GM18498 (cell line): ENCODE results near the gene UBE2J2.

Source experiments
- ATAC-seq: cut with Tn5 transposase; IDR thresholded peaks from one replicate; pipeline ENCODE4 v1.9.1; 2021; ENCODE audit warnings: mild to moderate bottlenecking, moderate library complexity; ENCODE audit not compliant: unreplicated experiment

The UBE2J2 gene

DNA sequence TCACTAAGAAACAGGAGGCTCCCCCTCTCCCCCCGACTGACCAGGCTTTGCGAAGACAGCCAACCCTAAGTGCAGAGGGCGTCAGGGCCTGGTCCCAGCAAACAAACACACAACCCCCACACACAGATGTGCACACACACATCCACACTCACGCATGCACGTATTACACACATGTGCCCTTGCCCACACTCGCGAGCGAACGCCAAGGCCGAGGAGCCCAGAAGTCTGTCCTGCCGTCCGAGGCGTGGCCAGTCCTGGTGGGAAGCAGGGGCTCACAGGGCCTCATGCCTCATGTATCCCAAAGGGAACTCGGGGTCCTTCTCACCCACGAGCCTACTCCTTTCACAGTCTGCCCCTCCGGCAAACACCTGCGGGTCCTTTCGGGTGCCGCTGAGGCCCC is 43.9 kb downstream of the UBE2J2 start:
- ATAC-seq: no peak

GRCh38 chr1:1228596-1229321 is 44.9 kb downstream of the UBE2J2 start:
- ATAC-seq: no peak

- ATAC-seq: no peak
Observed at GRCh38 chr1:1228187-1228586, 45.5 kb downstream of the UBE2J2 start.

DNA sequence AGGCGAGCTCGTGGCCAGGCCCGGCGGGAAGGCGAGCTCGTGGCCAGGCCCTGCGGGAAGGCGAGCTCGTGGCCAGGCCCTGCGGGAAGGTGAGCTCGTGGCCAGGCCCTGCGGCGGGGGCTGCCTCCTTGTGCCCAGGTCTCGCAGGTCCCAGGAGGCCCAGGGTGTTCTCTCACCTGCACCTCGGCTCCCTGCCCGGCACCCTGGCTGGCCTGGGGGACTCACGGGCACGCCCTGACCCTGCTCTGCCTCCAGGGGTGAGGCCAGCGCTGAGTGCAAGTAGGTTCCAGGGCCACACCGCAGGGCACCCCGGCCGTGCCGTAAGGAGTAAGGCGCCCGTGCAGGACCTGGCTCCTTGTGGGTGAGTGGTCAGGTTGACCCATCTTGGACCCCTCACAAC is 46.3 kb downstream of the UBE2J2 start:
- ATAC-seq: no peak

DNA sequence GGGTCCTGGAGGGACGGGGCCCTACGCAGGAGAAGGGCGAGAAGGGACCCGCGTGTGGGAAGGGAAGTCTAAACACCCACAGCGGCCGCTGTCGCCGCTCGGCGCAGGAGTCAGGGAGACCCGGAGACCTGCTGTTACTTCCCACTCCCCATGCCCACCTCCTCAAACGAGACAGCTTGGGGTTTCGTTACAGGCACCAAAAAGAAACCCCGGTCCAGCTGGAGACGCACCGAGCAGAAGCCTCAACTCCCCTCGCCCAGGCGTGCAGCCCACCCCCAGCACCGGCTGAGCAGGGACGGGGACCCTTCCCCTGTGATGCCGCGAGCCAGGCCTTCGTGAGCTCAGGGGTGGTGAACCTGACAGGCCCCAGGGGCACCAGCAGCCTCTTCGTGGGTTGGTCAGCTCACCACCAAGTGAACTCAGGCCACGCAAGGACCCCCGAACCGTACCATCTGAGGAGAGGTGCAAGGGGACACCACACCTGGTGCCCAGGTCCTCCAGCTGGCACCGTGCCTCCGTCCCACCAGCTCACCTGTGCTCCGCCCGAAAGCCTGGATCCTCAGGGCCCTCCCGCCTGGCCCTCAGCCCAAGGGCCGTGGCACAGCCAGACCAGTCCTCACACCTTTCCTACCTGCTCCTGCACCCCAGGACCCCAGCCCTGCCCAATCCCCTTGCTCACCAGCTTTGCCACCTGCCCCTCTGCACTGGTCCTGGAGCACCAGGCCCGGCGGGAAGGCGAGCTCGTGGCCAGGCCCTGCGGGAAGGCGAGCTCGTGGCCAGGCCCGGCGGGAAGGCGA is 46.9 kb downstream of the UBE2J2 start:
- no peak for ATAC-seq

- ATAC-seq: no peak
Observed at GRCh38 chr1:1225913-1226312, 47.7 kb downstream of the UBE2J2 start.

- no peak for ATAC-seq
Observed at GRCh38 chr1:1225238-1225845, 48.3 kb downstream of the UBE2J2 start.

- no peak for ATAC-seq
Observed at GRCh38 chr1:1223891-1224290, 49.8 kb downstream of the UBE2J2 start.

- no peak for ATAC-seq
Observed at GRCh38 chr1:1223321-1223720, 50.3 kb downstream of the UBE2J2 start.

- ATAC-seq: no peak
Observed at GRCh38 chr1:1222575-1223225, 51.0 kb downstream of the UBE2J2 start.

DNA sequence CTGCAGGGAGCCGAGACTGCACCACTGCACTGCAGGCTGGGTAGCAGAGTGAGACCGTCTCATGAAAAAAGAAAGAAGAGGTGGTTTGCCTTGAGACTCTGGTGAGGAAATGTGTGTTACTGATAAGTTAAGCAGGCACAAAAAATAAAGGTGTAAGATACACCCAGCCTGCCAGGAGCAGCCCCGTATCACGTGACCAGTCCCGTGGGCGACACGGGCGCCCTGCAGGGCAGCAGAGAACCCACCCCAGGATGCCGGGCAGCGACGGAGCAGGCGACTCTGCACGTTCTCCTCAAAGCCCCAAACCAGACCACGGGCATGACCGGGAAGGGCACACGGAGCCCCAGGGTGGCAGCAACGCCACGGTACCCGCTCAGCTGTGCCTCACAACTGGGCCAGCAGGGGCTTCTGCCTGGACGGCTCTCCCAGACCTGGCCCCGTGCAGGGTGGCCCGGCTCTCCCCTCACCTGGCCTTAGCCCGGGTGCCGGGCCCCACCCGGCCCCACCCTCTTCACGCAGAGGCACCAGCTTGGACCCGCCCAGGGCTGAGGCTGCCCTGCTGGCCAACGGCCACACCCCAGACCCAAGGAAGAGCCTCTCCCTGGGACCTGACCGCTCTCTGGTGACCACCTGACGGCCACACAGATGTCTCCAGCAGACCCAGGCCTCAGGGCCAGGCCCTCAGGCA is 51.6 kb downstream of the UBE2J2 start:
- no peak for ATAC-seq

DNA sequence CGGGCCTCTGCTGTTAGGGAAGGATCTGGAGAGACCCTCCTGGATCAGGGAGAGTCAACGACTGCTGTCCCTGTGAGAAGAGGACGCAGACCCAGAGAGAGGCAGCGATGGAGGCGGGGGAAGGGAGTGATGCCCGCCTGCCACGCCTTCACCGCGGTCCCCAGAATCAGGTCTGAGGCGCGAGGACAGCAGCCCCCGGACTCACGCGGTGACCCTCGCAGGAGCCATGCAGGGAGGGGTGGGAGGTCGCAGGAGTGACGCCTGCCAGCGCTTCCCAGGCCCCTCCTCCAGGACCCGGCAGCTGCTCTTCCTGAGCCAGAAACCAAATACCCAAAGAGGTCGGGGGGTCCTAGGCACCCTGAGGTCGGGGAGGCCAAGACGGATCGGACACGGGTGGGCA is 53.5 kb downstream of the UBE2J2 start:
- no peak for ATAC-seq

- no peak for ATAC-seq
Observed at GRCh38 chr1:1219341-1219740, 54.3 kb downstream of the UBE2J2 start.

DNA sequence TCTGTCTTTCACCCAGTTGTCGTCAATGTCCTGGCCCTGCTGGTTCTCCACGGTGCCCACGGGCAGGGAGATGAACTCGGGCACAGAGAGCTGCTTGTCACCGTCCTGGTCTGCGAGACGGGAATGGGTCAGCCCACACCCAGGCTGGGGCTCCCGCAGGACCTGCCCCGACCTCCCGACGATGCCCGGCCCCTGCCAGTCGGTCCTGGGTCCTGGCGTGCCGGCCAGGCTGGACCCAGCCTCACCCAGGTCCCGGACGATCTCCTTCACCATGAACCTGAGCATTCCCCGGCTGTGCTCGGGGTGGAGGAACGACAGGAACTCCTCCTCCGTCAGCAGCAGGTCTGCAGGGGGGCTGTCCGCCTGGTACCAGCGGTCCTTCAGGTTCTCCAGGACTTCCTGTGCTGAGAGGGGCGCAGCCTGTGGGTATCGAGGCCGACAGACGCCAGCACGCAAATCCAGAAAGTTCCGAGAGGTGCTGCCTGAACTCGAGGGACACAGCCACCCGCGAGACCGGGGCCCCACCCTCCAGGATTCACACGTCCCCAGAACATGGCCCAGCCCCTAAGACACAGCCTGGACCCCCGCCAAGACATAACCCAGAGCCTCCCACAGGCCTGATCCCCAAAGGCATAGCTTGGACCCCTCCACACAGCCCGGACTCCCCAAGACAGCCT is 55.0 kb downstream of the UBE2J2 start:
- ATAC-seq: no peak

GRCh38 chr1:1217621-1218523 is 55.8 kb downstream of the UBE2J2 start:
- ATAC-seq: no peak

GRCh38 chr1:1216770-1217620 is 56.7 kb downstream of the UBE2J2 start:
- no peak for ATAC-seq

DNA sequence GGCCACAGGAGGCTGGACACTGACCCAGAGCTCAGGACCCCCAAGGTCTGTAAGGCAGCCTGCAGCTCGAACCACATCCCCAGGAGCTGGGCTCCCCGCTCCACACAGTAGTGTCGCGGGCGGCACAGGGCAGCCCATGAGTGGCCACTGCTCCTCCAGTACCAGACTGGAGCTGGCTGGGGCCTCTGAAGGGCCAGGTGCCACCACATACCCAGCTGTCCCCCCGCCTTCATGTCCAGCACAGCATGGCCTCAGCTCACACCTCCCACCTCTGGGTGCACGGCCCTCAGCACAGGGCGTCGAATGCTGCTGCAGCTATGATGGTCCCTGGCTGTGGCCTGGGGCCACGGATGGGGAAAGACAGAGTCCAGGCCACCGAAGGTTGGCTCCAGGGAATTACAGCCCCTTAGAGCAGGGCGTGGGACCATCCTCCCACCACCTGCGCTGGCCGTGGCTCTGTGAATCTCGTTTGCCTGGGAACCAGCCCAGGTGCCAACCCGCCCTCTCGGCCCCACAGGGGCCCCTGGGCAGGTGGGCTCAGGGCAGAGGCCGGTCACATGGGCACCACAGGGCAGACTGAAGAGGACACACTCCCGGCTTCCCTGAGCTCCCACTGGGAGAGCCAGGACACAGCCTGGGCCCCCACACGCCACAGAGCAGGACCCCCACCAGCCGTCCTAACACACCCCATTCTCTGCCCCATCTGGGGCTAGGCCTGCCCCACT is 57.6 kb downstream of the UBE2J2 start:
- ATAC-seq: no peak
